Endothelial cell of umbilical vein (primary cell): ENCODE measurements around the gene ARMC3.

Source experiments
- EZH2 ChIP-seq: IDR thresholded peaks from 2 replicates; pipeline ENCODE4 v1.6.1; 2012; ENCODE audit warnings: borderline replicate concordance, low read depth, mild to moderate bottlenecking, moderate library complexity, low read length, inconsistent platforms; ENCODE audit not compliant: severe bottlenecking
- FOS ChIP-seq: IDR thresholded peaks from 2 replicates; pipeline ENCODE4 v1.6.1; 2011; ENCODE audit warnings: mild to moderate bottlenecking, low read length, moderate library complexity, borderline replicate concordance; ENCODE audit not compliant: insufficient read depth
- GATA2 ChIP-seq: IDR thresholded peaks from 2 replicates; pipeline ENCODE4 v1.7.0; 2011; ENCODE audit warnings: low read depth, mild to moderate bottlenecking, moderate library complexity, mixed read lengths, low read length; ENCODE audit not compliant: insufficient read length, insufficient read depth
- POLR2A ChIP-seq: IDR thresholded peaks from 2 replicates; pipeline ENCODE4 v1.6.1; 2012; ENCODE audit warnings: low read depth, mild to moderate bottlenecking, control low read depth, low read length
- POLR2AphosphoS5 ChIP-seq: IDR thresholded peaks from 2 replicates; pipeline ENCODE4 v1.6.1; 2012; ENCODE audit warnings: low read depth, mild to moderate bottlenecking, control low read depth, low read length, moderate library complexity; ENCODE audit not compliant: insufficient read depth
- TF ChIP-seq, protein P1 (sequence below), 2 donors: IDR thresholded peaks; 1 replicate in 1 of 2; 2 replicates in 1 of 2; pipeline ENCODE4 v1.5.1; 2011; ENCODE audit warnings: low read length in 2 of 2, mild to moderate bottlenecking in 2 of 2, moderate library complexity in 2 of 2, control low read depth in 1 of 2, inconsistent platforms in 1 of 2, low read depth in 1 of 2; ENCODE audit not compliant: insufficient read depth in 1 of 2; ENCODE audit errors: extremely low read depth in 1 of 2
- TF ChIP-seq, protein P2 (sequence below): IDR thresholded peaks from 2 replicates; pipeline ENCODE4 v1.6.1; 2011; ENCODE audit not compliant: insufficient read depth, insufficient read length

DNA sequence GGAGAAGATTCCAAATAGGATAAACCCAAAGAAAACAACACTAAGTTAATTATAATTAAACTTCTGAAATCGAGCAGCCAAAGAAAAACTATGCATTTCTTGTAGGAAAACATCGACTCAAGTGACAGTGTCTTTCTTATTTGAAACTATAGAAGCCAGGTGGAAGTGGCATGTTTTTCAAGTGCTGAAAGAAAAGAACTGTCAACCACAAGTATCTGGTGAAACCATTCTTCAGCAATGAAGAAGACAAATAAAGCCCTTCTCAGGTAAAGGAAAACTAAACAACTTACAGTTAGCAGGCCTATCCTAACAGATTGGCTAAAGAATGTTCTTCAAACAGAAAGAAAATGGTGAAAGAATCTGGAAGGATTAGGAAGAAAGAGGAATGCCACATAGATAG lies 96.1 kb downstream of the ARMC3 start:
- TF ChIP-seq EZH2 (no peak), POLR2A (no peak), POLR2AphosphoS5 (no peak), FOS (no peak), GATA2 (no peak)
- TF ChIP-seq, protein P1, sequence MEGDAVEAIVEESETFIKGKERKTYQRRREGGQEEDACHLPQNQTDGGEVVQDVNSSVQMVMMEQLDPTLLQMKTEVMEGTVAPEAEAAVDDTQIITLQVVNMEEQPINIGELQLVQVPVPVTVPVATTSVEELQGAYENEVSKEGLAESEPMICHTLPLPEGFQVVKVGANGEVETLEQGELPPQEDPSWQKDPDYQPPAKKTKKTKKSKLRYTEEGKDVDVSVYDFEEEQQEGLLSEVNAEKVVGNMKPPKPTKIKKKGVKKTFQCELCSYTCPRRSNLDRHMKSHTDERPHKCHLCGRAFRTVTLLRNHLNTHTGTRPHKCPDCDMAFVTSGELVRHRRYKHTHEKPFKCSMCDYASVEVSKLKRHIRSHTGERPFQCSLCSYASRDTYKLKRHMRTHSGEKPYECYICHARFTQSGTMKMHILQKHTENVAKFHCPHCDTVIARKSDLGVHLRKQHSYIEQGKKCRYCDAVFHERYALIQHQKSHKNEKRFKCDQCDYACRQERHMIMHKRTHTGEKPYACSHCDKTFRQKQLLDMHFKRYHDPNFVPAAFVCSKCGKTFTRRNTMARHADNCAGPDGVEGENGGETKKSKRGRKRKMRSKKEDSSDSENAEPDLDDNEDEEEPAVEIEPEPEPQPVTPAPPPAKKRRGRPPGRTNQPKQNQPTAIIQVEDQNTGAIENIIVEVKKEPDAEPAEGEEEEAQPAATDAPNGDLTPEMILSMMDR (IDR thresholded peaks at IDR 0.05; ENCODE audit: extremely low read depth in 1 of 2, insufficient read depth in 1 of 2, low read depth in 1 of 2, low read length in 2 of 2): no peak
- TF ChIP-seq, protein P2, sequence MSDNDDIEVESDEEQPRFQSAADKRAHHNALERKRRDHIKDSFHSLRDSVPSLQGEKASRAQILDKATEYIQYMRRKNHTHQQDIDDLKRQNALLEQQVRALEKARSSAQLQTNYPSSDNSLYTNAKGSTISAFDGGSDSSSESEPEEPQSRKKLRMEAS: no peak
